HEK293T (cell line): ENCODE measurements around the gene REG3A.

ENCODE experiments used
- CTCF ChIA-PET: fragments of 350-600 bp; formaldehyde crosslinking; extraction: SDS; loops from one replicate; lab custom pipeline; 2021; ENCODE audit warnings: antibody characterized with exemption, inconsistent platforms; lab: Yijun Ruan, JAX
- POLR2A ChIA-PET: fragments of 350-600 bp; formaldehyde crosslinking; extraction: SDS; loops from one replicate; lab custom pipeline; 2020; ENCODE audit warnings: antibody characterized with exemption, inconsistent platforms; lab: Yijun Ruan, JAX
- DNase-seq: peaks from one replicate; pipeline ENCODE4 v3.0.0; 2012; ENCODE audit warnings: mixed read lengths; ENCODE audit errors: extremely low spot score
- ARNT ChIP-seq: fragments of 450-650 bp; IDR thresholded peaks from 2 replicates; pipeline ENCODE4 v1.6.1; 2017; ENCODE audit warnings: mild to moderate bottlenecking
- BHLHE40 ChIP-seq: fragments of 450-650 bp; IDR thresholded peaks from 2 replicates; pipeline ENCODE4 v1.6.1; 2016; ENCODE audit warnings: mild to moderate bottlenecking, moderate library complexity, borderline replicate concordance
- CTBP1 ChIP-seq: fragments of 450-650 bp; IDR thresholded peaks from 2 replicates; pipeline ENCODE4 v1.6.1; 2016; ENCODE audit warnings: borderline replicate concordance
- ELF4 ChIP-seq: fragments of 450-650 bp; IDR thresholded peaks from 2 replicates; pipeline ENCODE4 v1.6.1; 2017; ENCODE audit warnings: antibody characterized with exemption
- FOXA1 ChIP-seq: fragments of 450-650 bp; IDR thresholded peaks from 2 replicates; pipeline ENCODE4 v1.6.1; 2016; ENCODE audit warnings: mild to moderate bottlenecking
- FOXK2 ChIP-seq: fragments of 450-650 bp; IDR thresholded peaks from 2 replicates; pipeline ENCODE4 v1.6.1; 2016; ENCODE audit warnings: mild to moderate bottlenecking
- FOXM1 ChIP-seq: fragments of 450-650 bp; IDR thresholded peaks from 2 replicates; pipeline ENCODE4 v1.6.1; 2017; ENCODE audit warnings: mild to moderate bottlenecking, borderline replicate concordance
- HDGF ChIP-seq: fragments of 450-650 bp; IDR thresholded peaks from 2 replicates; pipeline ENCODE4 v1.6.1; 2017; ENCODE audit warnings: antibody characterized with exemption, borderline replicate concordance
- L3MBTL2 ChIP-seq: fragments of 450-650 bp; conservative IDR thresholded peaks from 2 replicates; pipeline ENCODE4 v1.6.1; 2016; ENCODE audit warnings: mild to moderate bottlenecking
- LEF1 ChIP-seq: fragments of 450-650 bp; IDR thresholded peaks from 2 replicates; pipeline ENCODE4 v1.6.1; 2017; ENCODE audit warnings: mild to moderate bottlenecking, borderline replicate concordance
- NFRKB ChIP-seq: fragments of 450-650 bp; IDR thresholded peaks from 2 replicates; pipeline ENCODE4 v1.6.1; 2016; ENCODE audit warnings: mild to moderate bottlenecking, moderate library complexity
- SP1 ChIP-seq: fragments of 450-650 bp; IDR thresholded peaks from 2 replicates; pipeline ENCODE4 v1.6.1; 2017
- SUZ12 ChIP-seq: fragments of 450-650 bp; IDR thresholded peaks from 2 replicates; pipeline ENCODE4 v1.6.1; 2016; ENCODE audit warnings: mild to moderate bottlenecking
- TARDBP ChIP-seq: fragments of 450-650 bp; IDR thresholded peaks from 2 replicates; pipeline ENCODE4 v1.6.1; 2016
- ZNF384 ChIP-seq: fragments of 450-650 bp; IDR thresholded peaks from 2 replicates; pipeline ENCODE4 v1.6.1; 2016
- TF ChIP-seq, protein P1 (sequence below): fragments of 450-650 bp; IDR thresholded peaks from 2 replicates; pipeline ENCODE4 v1.6.1; 2016

The REG3A gene

GRCh38 chr2:79125721-79125985, 33.9 kb downstream of the REG3A start:
- ChIA-PET POLR2A (no interaction called here), CTCF (no interaction called here)
- TF ChIP-seq CTBP1 (no peak), L3MBTL2 (no peak), SUZ12 (no peak), ZNF384 (no peak), HDGF (no peak), LEF1 (no peak)
- DNase-seq = no peak

GRCh38 chr2:79124907-79125720, 34.4 kb downstream of the REG3A start:
- ChIA-PET CTCF (no interaction called here), POLR2A (no interaction called here)
- DNase-seq = no peak
- no peak for TF ChIP-seq ELF4

DNA sequence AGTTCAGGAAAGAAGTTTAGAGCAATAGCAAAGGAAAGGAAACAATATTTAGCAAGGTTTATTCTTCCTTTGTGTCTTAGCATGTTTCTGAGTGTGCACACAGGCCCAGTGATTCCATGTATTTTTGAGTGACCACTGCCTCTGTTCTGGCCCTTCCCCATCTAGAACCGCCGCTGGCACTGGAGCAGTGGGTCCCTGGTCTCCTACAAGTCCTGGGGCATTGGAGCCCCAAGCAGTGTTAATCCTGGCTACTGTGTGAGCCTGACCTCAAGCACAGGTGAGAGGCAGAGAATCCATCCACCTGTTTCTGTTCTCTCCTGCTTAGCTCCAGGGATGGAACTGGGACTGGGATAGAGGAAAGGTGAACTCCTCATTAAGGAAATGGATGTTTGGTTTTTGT, 36.9 kb downstream of the REG3A start:
- no peak for TF ChIP-seq CTBP1
- TF ChIP-seq SP1 = no peak
- TF ChIP-seq FOXM1 = no peak
- no peak for TF ChIP-seq SUZ12
- no peak for TF ChIP-seq HDGF
- TF ChIP-seq TARDBP = no peak
- TF ChIP-seq ZNF384 = no peak
- no peak for TF ChIP-seq ARNT
- no peak for TF ChIP-seq FOXA1
- no peak for TF ChIP-seq FOXK2
- no peak for TF ChIP-seq ELF4
- TF ChIP-seq L3MBTL2 = no peak
- TF ChIP-seq, protein P1, sequence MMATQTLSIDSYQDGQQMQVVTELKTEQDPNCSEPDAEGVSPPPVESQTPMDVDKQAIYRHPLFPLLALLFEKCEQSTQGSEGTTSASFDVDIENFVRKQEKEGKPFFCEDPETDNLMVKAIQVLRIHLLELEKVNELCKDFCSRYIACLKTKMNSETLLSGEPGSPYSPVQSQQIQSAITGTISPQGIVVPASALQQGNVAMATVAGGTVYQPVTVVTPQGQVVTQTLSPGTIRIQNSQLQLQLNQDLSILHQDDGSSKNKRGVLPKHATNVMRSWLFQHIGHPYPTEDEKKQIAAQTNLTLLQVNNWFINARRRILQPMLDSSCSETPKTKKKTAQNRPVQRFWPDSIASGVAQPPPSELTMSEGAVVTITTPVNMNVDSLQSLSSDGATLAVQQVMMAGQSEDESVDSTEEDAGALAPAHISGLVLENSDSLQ = no peak
- TF ChIP-seq NFRKB = no peak
- no peak for TF ChIP-seq LEF1
- no peak for TF ChIP-seq BHLHE40
- POLR2A ChIA-PET = no interaction called here
- CTCF ChIA-PET = no interaction called here
- no peak for DNase-seq

GRCh38 chr2:79120194-79120713, 39.3 kb downstream of the REG3A start, which contains the start of gene REG1A:
Gene REG1A (plus strand): TSS chr2:79120488. CDS start chr2:79120862, 374 bp downstream.
- CTCF ChIA-PET = interaction anchor here (0.7 kb wide), 1 partner anchor 19 kb away, joined by 4 read pairs; no protein-coding TSS in a partner anchor
- POLR2A ChIA-PET = no interaction called here
- TF ChIP-seq ARNT = no peak
- TF ChIP-seq HDGF = no peak
- TF ChIP-seq ZNF384 = no peak
- TF ChIP-seq FOXM1 = no peak
- TF ChIP-seq SUZ12 = no peak
- TF ChIP-seq, protein P1 = no peak
- no peak for TF ChIP-seq TARDBP
- TF ChIP-seq CTBP1 = no peak
- no peak for TF ChIP-seq BHLHE40
- TF ChIP-seq LEF1 = no peak
- no peak for TF ChIP-seq FOXA1
- TF ChIP-seq ELF4 = no peak
- TF ChIP-seq FOXK2 = no peak
- no peak for TF ChIP-seq SP1
- TF ChIP-seq NFRKB = no peak
- no peak for TF ChIP-seq L3MBTL2
- DNase-seq = no peak

DNA sequence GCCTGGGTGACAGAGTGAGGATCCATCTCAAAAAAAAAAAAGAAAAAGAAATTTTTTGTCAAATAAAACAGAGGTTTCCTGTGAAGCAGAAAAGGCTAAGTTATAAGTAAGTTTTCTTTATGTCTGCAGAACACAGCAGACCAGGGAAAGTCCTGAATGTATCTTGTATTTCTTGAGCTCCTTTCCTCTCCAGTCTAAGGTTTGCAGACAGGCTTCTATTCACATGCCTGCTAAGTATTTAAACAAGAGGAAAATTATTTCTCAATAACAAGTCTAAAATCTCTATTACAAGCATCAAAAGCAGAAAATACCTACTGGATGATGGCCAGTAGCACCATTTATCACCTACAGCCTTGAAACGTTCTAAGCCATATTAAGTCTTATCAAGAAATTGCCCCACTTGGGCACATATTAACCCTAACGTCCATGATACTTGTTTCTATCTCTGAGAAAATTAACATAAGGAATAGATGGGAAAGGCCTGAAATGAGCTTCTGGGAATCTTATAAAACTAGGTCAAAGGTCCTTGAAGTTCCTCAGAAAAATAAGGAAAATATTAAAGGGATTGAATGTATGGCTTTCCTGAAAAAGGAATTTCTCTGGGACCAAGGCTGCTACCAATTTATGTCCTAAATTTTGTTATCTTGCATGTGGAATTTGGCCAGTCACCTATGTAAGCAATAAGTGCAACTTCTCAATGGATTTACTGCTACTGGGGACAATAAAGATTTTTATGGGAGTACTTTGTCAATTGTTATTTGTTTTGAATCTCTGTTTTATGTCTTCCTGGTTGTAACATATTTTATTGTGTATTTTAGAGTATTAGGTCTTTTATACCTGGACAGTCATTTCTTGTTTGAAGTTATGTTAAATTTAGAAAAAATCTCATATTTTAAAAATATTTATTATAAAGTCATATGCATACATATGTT, 42.3 kb downstream of the REG3A start:
- POLR2A ChIA-PET = no interaction called here
- CTCF ChIA-PET = interaction anchor here (0.7 kb wide), 1 partner anchor 20 kb away, joined by 3 read pairs; no protein-coding TSS in a partner anchor

GRCh38 chr2:79114797-79115494, 44.6 kb downstream of the REG3A start:
- no peak for TF ChIP-seq HDGF
- no peak for TF ChIP-seq FOXA1
- TF ChIP-seq CTBP1 = no peak
- no peak for TF ChIP-seq LEF1
- TF ChIP-seq SUZ12 = no peak
- TF ChIP-seq ARNT = no peak
- TF ChIP-seq TARDBP = no peak
- TF ChIP-seq BHLHE40 = no peak
- TF ChIP-seq, protein P1 = no peak
- TF ChIP-seq FOXM1 = no peak
- no peak for TF ChIP-seq ZNF384
- TF ChIP-seq ELF4 = no peak
- TF ChIP-seq FOXK2 = no peak
- TF ChIP-seq SP1 = no peak
- DNase-seq = no peak
- POLR2A ChIA-PET = no interaction called here
- CTCF ChIA-PET = no interaction called here

More for the DNA sequence above, 42.3 kb downstream of the REG3A start:
- TF ChIP-seq SP1 = no peak
- no peak for TF ChIP-seq BHLHE40
- no peak for DNase-seq
